ENCODE measurements around the gene HBM.

HBM gene, protein sequence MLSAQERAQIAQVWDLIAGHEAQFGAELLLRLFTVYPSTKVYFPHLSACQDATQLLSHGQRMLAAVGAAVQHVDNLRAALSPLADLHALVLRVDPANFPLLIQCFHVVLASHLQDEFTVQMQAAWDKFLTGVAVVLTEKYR

GRCh38 chr16:165539-166374 is at the start of gene HBM:
Gene HBM (plus strand): TSS chr16:165978. CDS start chr16:165998, 20 bp downstream.
- H3K4me1 ChIP-seq (ENCODE audit: control insufficient read depth in 1 of 2, insufficient read depth in 1 of 2, low read depth in 1 of 2, low read length in 1 of 2) = peaks cover 5 to 6% of the 10 kb centered on the region in 2 experiments
- no peaks in the 10 kb centered on the region for H3K9me3 ChIP-seq
- H3K27ac ChIP-seq = no peak within 1 kb of the TSS
- H3K36me3 ChIP-seq = no peaks in the 10 kb centered on the region
- no peak within 1 kb of the TSS for H3K4me3 ChIP-seq (ENCODE audit: low read depth in 1 of 2, low read length in 1 of 2)
- H3K27me3 ChIP-seq = peaks cover 90% of the 10 kb centered on the region
- no peak for TF ChIP-seq CTCF (IDR thresholded peaks at IDR 0.05)

DNA sequence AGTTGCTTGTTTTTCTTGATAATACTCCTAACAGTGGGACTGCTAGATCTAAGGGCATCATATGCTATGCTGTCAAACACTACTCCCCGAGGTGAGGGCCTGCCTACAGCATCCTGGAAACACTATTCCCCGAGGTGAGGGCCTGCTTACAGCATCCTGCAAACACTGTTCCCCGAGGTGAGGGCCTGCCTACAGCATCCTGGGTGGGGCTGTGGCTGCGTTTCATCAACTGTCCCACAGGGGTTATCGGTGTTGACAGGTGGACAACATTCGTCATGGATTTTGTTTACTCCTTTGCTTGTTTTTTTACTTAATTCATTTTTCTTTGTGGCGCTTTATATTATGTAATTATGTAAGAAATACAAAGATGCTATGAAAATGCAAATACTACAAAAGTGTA is 49.8 kb upstream of the HBM start:
- no peaks in the 10 kb centered on the region for H3K27me3 ChIP-seq
- no peak for TF ChIP-seq CTCF (IDR thresholded peaks at IDR 0.05)
- no peak overlapping the region for H3K4me3 ChIP-seq (ENCODE audit: low read depth in 1 of 2, low read length in 1 of 2)
- no peak overlapping the region for H3K27ac ChIP-seq
- H3K9me3 ChIP-seq = no peaks in the 10 kb centered on the region
- no peaks in the 10 kb centered on the region for H3K4me1 ChIP-seq (ENCODE audit: control insufficient read depth in 1 of 2, insufficient read depth in 1 of 2, low read depth in 1 of 2, low read length in 1 of 2)
- H3K36me3 ChIP-seq = peaks cover 5% of the 10 kb centered on the region

DNA sequence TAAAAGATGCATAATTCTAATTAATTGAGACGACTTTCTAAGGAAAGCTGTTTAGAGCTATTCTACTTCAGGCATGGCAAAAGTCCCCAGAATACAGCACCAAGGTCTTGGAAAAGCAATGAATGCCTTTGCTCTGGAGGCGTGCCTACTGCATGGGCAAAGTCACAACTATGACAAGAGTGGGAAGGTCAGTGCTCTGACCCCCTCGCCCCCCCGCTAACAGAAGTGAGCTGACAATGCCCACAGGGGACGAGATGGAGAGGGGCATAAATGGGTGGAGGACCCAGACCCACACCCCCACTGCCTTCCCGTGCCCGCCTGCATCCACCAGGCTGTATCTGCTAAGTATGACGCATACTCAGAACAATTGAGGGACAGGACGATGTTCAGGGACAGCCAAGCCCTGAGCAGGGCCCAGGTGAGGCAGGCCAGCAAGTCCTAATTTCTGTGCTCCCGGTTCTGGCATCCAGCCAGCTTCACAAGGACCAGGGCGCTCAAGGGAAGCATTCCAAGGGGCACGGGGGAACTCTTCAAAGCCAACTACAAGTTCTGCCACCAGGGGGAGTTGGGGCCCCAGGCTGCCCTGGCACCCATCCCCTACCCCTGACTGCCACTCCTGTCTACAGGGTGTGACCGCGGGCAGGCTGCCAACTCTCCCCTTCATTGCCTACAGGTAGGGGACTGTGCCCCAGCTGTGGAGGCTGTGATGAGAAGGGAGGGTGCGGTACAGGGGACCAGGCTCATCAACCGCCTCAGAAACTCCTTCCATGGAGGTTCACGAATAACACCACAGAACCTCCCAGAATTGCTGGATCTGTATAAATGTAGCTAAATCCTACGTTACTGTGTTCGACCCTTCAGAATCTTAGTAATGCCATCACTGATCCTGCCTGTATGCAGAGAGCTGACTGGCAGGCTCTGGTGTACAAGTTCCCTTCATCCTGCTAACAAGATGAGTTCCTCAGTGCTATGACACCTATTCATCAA is 48.1 kb upstream of the HBM start:
- Histone ChIP-seq H3K27me3 (no peaks in the 10 kb centered on the region), H3K27ac (no peak overlapping the region), H3K4me3 (ENCODE audit: low read depth in 1 of 2, low read length in 1 of 2) (no peak overlapping the region), H3K9me3 (no peaks in the 10 kb centered on the region), H3K36me3 (no peaks in the 10 kb centered on the region), H3K4me1 (ENCODE audit: control insufficient read depth in 1 of 2, insufficient read depth in 1 of 2, low read depth in 1 of 2, low read length in 1 of 2) (no peaks in the 10 kb centered on the region)
- TF ChIP-seq CTCF (IDR thresholded peaks at IDR 0.05) = no peak

- Histone ChIP-seq H3K27ac (no peak overlapping the region), H3K4me1 (ENCODE audit: control insufficient read depth in 1 of 2, insufficient read depth in 1 of 2, low read depth in 1 of 2, low read length in 1 of 2) (no peaks in the 10 kb centered on the region), H3K27me3 (no peaks in the 10 kb centered on the region), H3K4me3 (ENCODE audit: low read depth in 1 of 2, low read length in 1 of 2) (no peak overlapping the region), H3K36me3 (peaks cover 5% of the 10 kb centered on the region), H3K9me3 (no peaks in the 10 kb centered on the region)
- TF ChIP-seq CTCF (IDR thresholded peaks at IDR 0.05) = no peak
These were observed 46.9 kb upstream of the HBM start for GRCh38 chr16:118857-119256.

DNA sequence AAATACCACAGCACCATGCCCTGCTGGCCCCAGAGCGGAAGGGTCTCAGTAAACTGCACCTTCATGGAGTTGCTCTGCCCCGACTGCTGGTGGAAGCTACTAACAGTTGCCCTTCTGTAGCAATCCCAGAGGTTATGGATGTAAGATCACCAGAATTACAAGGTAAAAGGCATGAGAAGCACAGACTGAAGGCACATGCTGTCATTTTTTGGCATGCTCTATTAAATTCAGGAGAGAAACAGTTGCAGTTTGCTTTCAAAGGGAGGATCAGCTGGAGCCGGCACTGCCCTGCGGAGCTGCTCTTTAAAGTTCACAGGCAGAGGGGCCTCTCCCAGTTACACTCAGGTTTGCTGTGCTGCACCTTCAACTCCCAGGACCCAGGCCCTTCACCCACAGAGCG is 46.5 kb upstream of the HBM start:
- no peaks in the 10 kb centered on the region for H3K9me3 ChIP-seq
- H3K36me3 ChIP-seq = peaks cover 5% of the 10 kb centered on the region
- no peaks in the 10 kb centered on the region for H3K27me3 ChIP-seq
- H3K4me3 ChIP-seq (ENCODE audit: low read depth in 1 of 2, low read length in 1 of 2) = no peak overlapping the region
- H3K27ac ChIP-seq = no peak overlapping the region
- no peaks in the 10 kb centered on the region for H3K4me1 ChIP-seq (ENCODE audit: control insufficient read depth in 1 of 2, insufficient read depth in 1 of 2, low read depth in 1 of 2, low read length in 1 of 2)
- TF ChIP-seq CTCF (IDR thresholded peaks at IDR 0.05) = no peak
